Dedifferentiated amniotic fluid mesenchymal stem cell (primary cell): ENCODE data around the gene PPP1R7.

Source experiments
- DNase-seq: peaks from one replicate; pipeline ENCODE4 v3.0.0-alpha.2; 2016; ENCODE audit errors: extremely low spot score

PPP1R7 gene

GRCh38 chr2:241139531-241140444 lies 10.5 kb upstream of the PPP1R7 start:
- DNase-seq, result no peak

GRCh38 chr2:241140445-241140840 lies 9.8 kb upstream of the PPP1R7 start:
- DNase-seq, result no peak

- no peak for DNase-seq
These were observed 9.0 kb upstream of the PPP1R7 start for GRCh38 chr2:241141214-241141770.

- no peak for DNase-seq
These were observed 8.2 kb upstream of the PPP1R7 start for GRCh38 chr2:241142063-241142462.

GRCh38 chr2:241142593-241142992 lies 7.7 kb upstream of the PPP1R7 start:
- no peak for DNase-seq

GRCh38 chr2:241146286-241146685 lies 4.0 kb upstream of the PPP1R7 start:
- no peak for DNase-seq

- DNase-seq, result no peak
These were observed 2.9 kb upstream of the PPP1R7 start for GRCh38 chr2:241147336-241147735.

- no peak for DNase-seq
These were observed 2.0 kb upstream of the PPP1R7 start for GRCh38 chr2:241148239-241148638.

- peak; percentile 95 for DNase-seq
These were observed 1.2 kb upstream of the PPP1R7 start, which contains the start of gene PASK for GRCh38 chr2:241148891-241149674. Gene PASK (minus strand): TSS chr2:241149472. CDS start chr2:241143032, 6,440 bp downstream.

GRCh38 chr2:241149675-241149924 lies 667 bp upstream of the PPP1R7 start:
- no peak for DNase-seq

- DNase-seq, result no peak
These were observed 628 bp downstream of the PPP1R7 start for GRCh38 chr2:241150660-241151530.

- no peak for DNase-seq
These were observed 1.8 kb downstream of the PPP1R7 start for GRCh38 chr2:241151934-241152660.

GRCh38 chr2:241153616-241154015 lies 3.3 kb downstream of the PPP1R7 start:
- no peak for DNase-seq

- no peak for DNase-seq
These were observed 4.6 kb downstream of the PPP1R7 start for GRCh38 chr2:241154915-241155314.

GRCh38 chr2:241155936-241156335 lies 5.7 kb downstream of the PPP1R7 start:
- no peak for DNase-seq

GRCh38 chr2:241156971-241157441 lies 6.7 kb downstream of the PPP1R7 start:
- no peak for DNase-seq

GRCh38 chr2:241157841-241158545 lies 7.7 kb downstream of the PPP1R7 start:
- DNase-seq, result no peak

GRCh38 chr2:241158546-241158900 lies 8.3 kb downstream of the PPP1R7 start:
- DNase-seq, result no peak

GRCh38 chr2:241159116-241159515 lies 8.8 kb downstream of the PPP1R7 start:
- DNase-seq, result no peak

- no peak for DNase-seq
These were observed 10.1 kb downstream of the PPP1R7 start for GRCh38 chr2:241160318-241160717.
